ENCODE results near the gene POTEC.
"Not testable (repeated sequence)": the region's sequence is repeated elsewhere in the genome, so short reads cannot be mapped to it uniquely, and the experiment has no call there.

The POTEC gene

GRCh38 chr18:14543446-14543964 lies at the start of gene POTEC:
TSS of gene POTEC (minus strand) at chr18:14543600. CDS start at chr18:14543146, 454 bp downstream.
- H3K4me1 Mint-ChIP-seq, H3K4me3 Mint-ChIP-seq, H3K9me3 Mint-ChIP-seq, H3K36me3 Mint-ChIP-seq, H3K27ac Mint-ChIP-seq, H3K27me3 Mint-ChIP-seq: not testable (repeated sequence)

- Mint-ChIP-seq H3K27ac (no peak overlapping the region), H3K9me3 (no peaks in the 10 kb centered on the region), H3K4me1 (no peaks in the 10 kb centered on the region), H3K36me3 (no peaks in the 10 kb centered on the region), H3K27me3 (no peaks in the 10 kb centered on the region), H3K4me3 (no peak overlapping the region)
Measured at GRCh38 chr18:14577971-14578370, 34.6 kb upstream of the POTEC start.

- not testable (repeated sequence) for H3K4me1 Mint-ChIP-seq, H3K4me3 Mint-ChIP-seq
Measured at GRCh38 chr18:14559502-14559901, 16.1 kb upstream of the POTEC start.

GRCh38 chr18:14531659-14532058 lies 11.7 kb downstream of the POTEC start:
- not testable (repeated sequence) for H3K4me3 Mint-ChIP-seq, H3K36me3 Mint-ChIP-seq, H3K27ac Mint-ChIP-seq, H3K4me1 Mint-ChIP-seq, H3K9me3 Mint-ChIP-seq, H3K27me3 Mint-ChIP-seq

More at GRCh38 chr18:14559502-14559901, 16.1 kb upstream of the POTEC start:
- not testable (repeated sequence) for H3K27me3 Mint-ChIP-seq, H3K36me3 Mint-ChIP-seq, H3K9me3 Mint-ChIP-seq, H3K27ac Mint-ChIP-seq

GRCh38 chr18:14510707-14511106 lies 32.7 kb downstream of the POTEC start:
- H3K4me3 Mint-ChIP-seq, H3K27me3 Mint-ChIP-seq, H3K36me3 Mint-ChIP-seq, H3K4me1 Mint-ChIP-seq, H3K9me3 Mint-ChIP-seq, H3K27ac Mint-ChIP-seq: not testable (repeated sequence)

- H3K4me3 Mint-ChIP-seq, H3K9me3 Mint-ChIP-seq, H3K4me1 Mint-ChIP-seq, H3K27ac Mint-ChIP-seq, H3K27me3 Mint-ChIP-seq, H3K36me3 Mint-ChIP-seq: not testable (repeated sequence)
Measured at GRCh38 chr18:14503691-14504090, 39.7 kb downstream of the POTEC start.

GRCh38 chr18:14501894-14502293 lies 41.5 kb downstream of the POTEC start:
- H3K9me3 Mint-ChIP-seq, H3K4me3 Mint-ChIP-seq, H3K36me3 Mint-ChIP-seq, H3K27me3 Mint-ChIP-seq, H3K4me1 Mint-ChIP-seq, H3K27ac Mint-ChIP-seq: not testable (repeated sequence)

- H3K27ac Mint-ChIP-seq: not testable (repeated sequence)
Measured at GRCh38 chr18:14489256-14490014, 54.0 kb downstream of the POTEC start.

GRCh38 chr18:14488789-14489188 lies 54.6 kb downstream of the POTEC start:
- H3K27ac Mint-ChIP-seq, H3K4me1 Mint-ChIP-seq, H3K9me3 Mint-ChIP-seq, H3K27me3 Mint-ChIP-seq, H3K4me3 Mint-ChIP-seq, H3K36me3 Mint-ChIP-seq: not testable (repeated sequence)

More at GRCh38 chr18:14489256-14490014, 54.0 kb downstream of the POTEC start:
- not testable (repeated sequence) for H3K4me1 Mint-ChIP-seq, H3K4me3 Mint-ChIP-seq, H3K27me3 Mint-ChIP-seq, H3K36me3 Mint-ChIP-seq, H3K9me3 Mint-ChIP-seq

- not testable (repeated sequence) for H3K4me1 Mint-ChIP-seq, H3K27ac Mint-ChIP-seq, H3K9me3 Mint-ChIP-seq, H3K36me3 Mint-ChIP-seq, H3K27me3 Mint-ChIP-seq, H3K4me3 Mint-ChIP-seq
Measured at GRCh38 chr18:14486926-14487580, 56.3 kb downstream of the POTEC start.

- not testable (repeated sequence) for H3K36me3 Mint-ChIP-seq, H3K27me3 Mint-ChIP-seq, H3K9me3 Mint-ChIP-seq, H3K4me3 Mint-ChIP-seq, H3K27ac Mint-ChIP-seq, H3K4me1 Mint-ChIP-seq
Measured at GRCh38 chr18:14479076-14479475, 64.3 kb downstream of the POTEC start.

GRCh38 chr18:14475520-14475919 lies 67.9 kb downstream of the POTEC start:
- H3K4me3 Mint-ChIP-seq, H3K27ac Mint-ChIP-seq, H3K9me3 Mint-ChIP-seq: not testable (repeated sequence)

GRCh38 chr18:14474752-14475151 lies 68.6 kb downstream of the POTEC start:
- H3K4me3 Mint-ChIP-seq, H3K36me3 Mint-ChIP-seq, H3K9me3 Mint-ChIP-seq, H3K27ac Mint-ChIP-seq, H3K4me1 Mint-ChIP-seq, H3K27me3 Mint-ChIP-seq: not testable (repeated sequence)

More at GRCh38 chr18:14475520-14475919, 67.9 kb downstream of the POTEC start:
- not testable (repeated sequence) for H3K4me1 Mint-ChIP-seq, H3K36me3 Mint-ChIP-seq, H3K27me3 Mint-ChIP-seq

GRCh38 chr18:14474007-14474720 lies 69.2 kb downstream of the POTEC start:
- H3K27ac Mint-ChIP-seq, H3K27me3 Mint-ChIP-seq, H3K9me3 Mint-ChIP-seq, H3K4me1 Mint-ChIP-seq, H3K36me3 Mint-ChIP-seq, H3K4me3 Mint-ChIP-seq: not testable (repeated sequence)

GRCh38 chr18:14473250-14474006 lies 70.0 kb downstream of the POTEC start:
- not testable (repeated sequence) for H3K9me3 Mint-ChIP-seq, H3K36me3 Mint-ChIP-seq, H3K27ac Mint-ChIP-seq, H3K4me1 Mint-ChIP-seq, H3K27me3 Mint-ChIP-seq, H3K4me3 Mint-ChIP-seq

GRCh38 chr18:14471286-14471685 lies 72.1 kb downstream of the POTEC start:
- H3K27ac Mint-ChIP-seq, H3K36me3 Mint-ChIP-seq, H3K4me1 Mint-ChIP-seq, H3K9me3 Mint-ChIP-seq, H3K27me3 Mint-ChIP-seq, H3K4me3 Mint-ChIP-seq: not testable (repeated sequence)
